Activated CD8-positive, alpha-beta T cell treated with anti-CD3 and anti-CD28 coated beads, Interleukin-2, amount 10 ng/mL, durations not matched to agents 7 days and 5 days (primary cell): ENCODE measurements around the gene MTMR12. TPM values are rescaled to one million over a fixed set of nuclear protein-coding genes. Genes with fewer than 3 reads are reported as not detected.
A peak's percentile ranks its signal among the peaks of the same experiment; 100 is the strongest.

Source experiments
- ATAC-seq: fragments of 150-1000 bp; cut with Tn5 transposase; one replicate; pipeline ENCODE4 v1.10.0; 2021; ENCODE audit warnings: moderate library complexity
- CTCF ChIA-PET: fragments of 350-600 bp; sonication (Branson Sonifier 250); formaldehyde crosslinking; loops from one replicate; lab custom pipeline; 2021; ENCODE audit warnings: antibody characterized with exemption; lab: Charles Lee
- POLR2A ChIA-PET: fragments of 350-600 bp; sonication (Branson Sonifier 250); formaldehyde crosslinking; loops from one replicate; lab custom pipeline; 2021; ENCODE audit warnings: antibody characterized with exemption; lab: Charles Lee
- DNase-seq: peaks from one replicate; pipeline ENCODE4 v3.0.0-alpha.2; 2020
- H3K27ac Mint-ChIP-seq: one replicate; pipeline ENCODE4 v1.8.0; 2021; ENCODE audit warnings: mild to moderate bottlenecking, mixed read lengths
- H3K27me3 Mint-ChIP-seq: one replicate; pipeline ENCODE4 v1.8.0; 2021; ENCODE audit warnings: low read depth, mixed read lengths
- H3K36me3 Mint-ChIP-seq: one replicate; pipeline ENCODE4 v1.8.0; 2021; ENCODE audit warnings: low read depth, mixed read lengths
- H3K4me1 Mint-ChIP-seq: one replicate; pipeline ENCODE4 v1.8.0; 2021; ENCODE audit warnings: low read depth, mixed read lengths
- H3K4me3 Mint-ChIP-seq: one replicate; pipeline ENCODE4 v1.8.0; 2021; ENCODE audit warnings: mild to moderate bottlenecking, mixed read lengths
- H3K9me3 Mint-ChIP-seq: one replicate; pipeline ENCODE4 v1.8.0; 2022; ENCODE audit warnings: mixed read lengths; ENCODE audit not compliant: insufficient read depth
- total RNA-seq, 2 experiments: library from RNA; stranded (reverse); gene quantifications; one replicate each; pipeline ENCODE4 v1.2.3, GENCODE V29; 2021

Gene MTMR12
- total RNA-seq, 2 experiments from 2014 or later, result 23.9 to 29.4 TPM

DNA sequence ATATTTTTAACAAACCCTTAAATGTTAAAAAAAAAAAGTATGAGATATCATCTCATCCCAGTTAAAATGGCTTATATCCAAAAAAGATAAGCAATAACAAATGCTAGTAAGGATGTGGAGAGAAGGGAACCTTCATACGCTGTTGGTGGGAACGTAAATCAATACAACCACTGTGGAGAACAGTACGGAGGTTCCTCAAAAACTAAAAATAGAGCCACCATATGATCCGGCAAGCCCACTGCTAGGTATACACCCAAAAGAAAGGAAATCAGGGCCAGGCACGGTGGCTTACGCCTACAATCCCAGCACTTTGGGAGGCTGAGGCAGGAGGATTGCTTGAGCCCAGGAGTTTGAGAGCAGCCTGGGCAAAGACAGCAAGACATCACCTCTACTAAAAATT, 3.0 kb downstream of the MTMR12 start:
- DNase-seq, result no peak
- H3K36me3 Mint-ChIP-seq, result peaks cover 18% of the 10 kb centered on the region
- ChIA-PET POLR2A (interaction anchor here (0.6 kb wide), 1 partner anchor 267 kb away, joined by 3 read pairs; no protein-coding TSS in a partner anchor), CTCF (interaction anchor here (0.9 kb wide), 1 partner anchor 78 kb away, joined by 3 read pairs; no protein-coding TSS in a partner anchor)
- no peaks in the 10 kb centered on the region for H3K9me3 Mint-ChIP-seq
- no peaks in the 10 kb centered on the region for H3K27me3 Mint-ChIP-seq
- H3K27ac Mint-ChIP-seq, result no peak overlapping the region
- ATAC-seq, result no peak
- peaks cover 33% of the 10 kb centered on the region for H3K4me1 Mint-ChIP-seq
- no peak overlapping the region for H3K4me3 Mint-ChIP-seq

- Mint-ChIP-seq H3K4me1 (peaks cover 38% of the 10 kb centered on the region), H3K4me3 (no peak overlapping the region), H3K36me3 (peaks cover 23% of the 10 kb centered on the region), H3K9me3 (no peaks in the 10 kb centered on the region), H3K27me3 (no peaks in the 10 kb centered on the region), H3K27ac (no peak overlapping the region)
- no peak for DNase-seq
- POLR2A ChIA-PET, result interaction anchor here (0.6 kb wide), 1 partner anchor 268 kb away, joined by 3 read pairs; no protein-coding TSS in a partner anchor
- CTCF ChIA-PET, result interaction anchor here (0.9 to 1.8 kb wide), 2 partner anchors 11 to 77 kb away, joined by 3 to 4 read pairs; no protein-coding TSS in a partner anchor
- no peak for ATAC-seq
Measured at GRCh38 chr5:32308946-32309345, 3.8 kb downstream of the MTMR12 start.

- Mint-ChIP-seq H3K27me3 (no peaks in the 10 kb centered on the region), H3K4me3 (no peak overlapping the region), H3K27ac (no peak overlapping the region), H3K9me3 (no peaks in the 10 kb centered on the region), H3K4me1 (peaks cover 38% of the 10 kb centered on the region), H3K36me3 (peaks cover 23% of the 10 kb centered on the region)
- DNase-seq, result no peak
- ChIA-PET CTCF (interaction anchor here (1.1 to 1.8 kb wide), 2 partner anchors 10 to 74 kb away, joined by 3 to 4 read pairs; no protein-coding TSS in a partner anchor), POLR2A (interaction anchor here (1.8 kb wide), 1 partner anchor 37 kb away, joined by 5 read pairs; no protein-coding TSS in a partner anchor)
- ATAC-seq, result no peak
Measured at GRCh38 chr5:32307769-32308194, 5.0 kb downstream of the MTMR12 start.

GRCh38 chr5:32304622-32305021, 8.1 kb downstream of the MTMR12 start:
- no peak overlapping the region for H3K4me3 Mint-ChIP-seq
- POLR2A ChIA-PET, result no interaction called here
- peaks cover 28% of the 10 kb centered on the region for H3K4me1 Mint-ChIP-seq
- H3K27ac Mint-ChIP-seq, result no peak overlapping the region
- H3K36me3 Mint-ChIP-seq, result peaks cover 22% of the 10 kb centered on the region
- no peaks in the 10 kb centered on the region for H3K27me3 Mint-ChIP-seq
- ATAC-seq (peak; percentile 39), DNase-seq (no peak)
- CTCF ChIA-PET, result interaction anchor here (1.0 to 1.4 kb wide), 2 partner anchors 25 to 72 kb away, joined by 5 to 7 read pairs; no protein-coding TSS in a partner anchor
- H3K9me3 Mint-ChIP-seq, result no peaks in the 10 kb centered on the region

DNA sequence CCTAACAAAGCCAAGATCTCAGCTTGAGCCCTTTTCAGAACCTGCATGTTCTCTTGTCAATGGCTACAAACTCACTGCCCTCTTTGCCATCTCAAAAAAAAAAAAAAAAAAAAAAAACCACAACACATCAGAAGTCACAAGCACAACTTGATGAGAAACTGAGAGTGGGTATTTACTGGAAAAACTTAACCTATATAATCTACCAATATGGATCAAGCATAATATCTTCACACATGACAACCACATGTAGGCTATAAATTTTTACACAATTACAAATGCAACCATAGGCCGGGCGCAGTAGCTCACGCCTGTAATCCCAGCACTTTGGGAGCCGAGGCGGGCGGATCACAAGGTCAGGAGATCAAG, 9.0 kb downstream of the MTMR12 start:
- no peak for ATAC-seq
- H3K27ac Mint-ChIP-seq, result no peak overlapping the region

GRCh38 chr5:32302835-32303754, 9.6 kb downstream of the MTMR12 start:
- ATAC-seq, result no peak
- Mint-ChIP-seq H3K9me3 (no peaks in the 10 kb centered on the region), H3K4me3 (no peak overlapping the region), H3K36me3 (peaks cover 18% of the 10 kb centered on the region), H3K27me3 (no peaks in the 10 kb centered on the region), H3K27ac (no peak overlapping the region), H3K4me1 (peaks cover 31% of the 10 kb centered on the region)
- CTCF ChIA-PET, result no interaction called here
- DNase-seq, result no peak
- POLR2A ChIA-PET, result no interaction called here

More for the DNA sequence above, 9.0 kb downstream of the MTMR12 start:
- Mint-ChIP-seq H3K4me1 (peaks cover 27% of the 10 kb centered on the region), H3K9me3 (no peaks in the 10 kb centered on the region), H3K4me3 (no peak overlapping the region), H3K36me3 (peaks cover 16% of the 10 kb centered on the region), H3K27me3 (no peaks in the 10 kb centered on the region)
- DNase-seq, result no peak
- ChIA-PET POLR2A (no interaction called here), CTCF (interaction anchor here (1.4 kb wide), 1 partner anchor 26 kb away, joined by 5 read pairs; no protein-coding TSS in a partner anchor)

DNA sequence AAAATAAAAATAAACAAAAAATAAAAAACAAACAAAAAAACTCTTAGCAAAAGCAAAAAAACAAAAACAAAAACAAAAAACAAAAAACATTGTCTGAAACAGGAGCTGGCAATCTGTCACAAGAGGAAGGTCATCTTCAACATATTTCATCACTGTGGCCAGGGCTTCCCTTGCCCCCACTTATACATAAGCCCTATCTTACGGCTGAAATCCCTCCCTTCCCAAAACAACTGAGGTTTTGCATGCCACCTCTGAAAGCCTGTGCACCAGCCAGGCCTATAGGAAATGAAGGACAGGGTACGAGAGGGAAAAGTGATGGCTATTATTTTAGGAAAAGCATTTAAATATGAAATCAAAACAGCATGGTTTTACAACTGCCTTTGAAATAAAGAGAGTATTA, 10.8 kb downstream of the MTMR12 start:
- Mint-ChIP-seq H3K36me3 (peaks cover 24% of the 10 kb centered on the region), H3K4me3 (no peak overlapping the region), H3K27ac (no peak overlapping the region), H3K27me3 (no peaks in the 10 kb centered on the region), H3K4me1 (peaks cover 42% of the 10 kb centered on the region), H3K9me3 (no peaks in the 10 kb centered on the region)
- CTCF ChIA-PET, result no interaction called here
- DNase-seq, result no peak
- no peak for ATAC-seq
- POLR2A ChIA-PET, result no interaction called here

DNA sequence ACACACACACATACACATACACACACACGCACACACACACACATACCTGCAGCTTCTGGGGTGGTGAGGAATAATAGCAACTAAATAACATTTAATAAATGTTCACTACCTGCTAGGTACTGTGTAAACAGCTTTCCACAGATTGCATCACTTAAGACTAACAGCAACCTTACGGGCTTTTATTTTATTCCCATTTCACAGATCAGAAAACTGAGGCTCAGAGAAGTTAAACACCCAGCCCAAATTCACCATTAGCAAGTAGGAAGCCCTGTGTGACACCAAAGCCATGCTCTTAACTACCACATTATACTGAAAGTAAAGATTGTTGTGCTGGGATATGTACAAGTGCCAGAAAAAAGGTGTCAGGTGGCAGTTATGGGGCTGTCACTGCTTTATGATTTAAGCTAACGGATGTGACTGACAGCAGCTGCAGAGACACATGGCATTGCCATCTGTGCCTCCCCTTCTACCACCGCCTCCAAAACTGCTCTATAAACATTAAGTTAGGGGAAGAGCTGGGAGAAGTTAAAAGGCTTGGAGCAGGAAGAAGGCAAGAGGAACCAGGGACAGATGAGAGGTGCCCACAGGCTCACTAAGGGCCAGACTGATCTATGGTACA, 13.6 kb downstream of the MTMR12 start:
- Mint-ChIP-seq H3K4me1 (peaks cover 31% of the 10 kb centered on the region), H3K27me3 (no peaks in the 10 kb centered on the region), H3K4me3 (no peak overlapping the region), H3K9me3 (no peaks in the 10 kb centered on the region), H3K36me3 (peaks cover 26% of the 10 kb centered on the region), H3K27ac (no peak overlapping the region)
- DNase-seq, result no peak
- CTCF ChIA-PET, result interaction anchor here (2.2 kb wide), 2 partner anchors 15 to 67 kb away, joined by 5 to 6 read pairs; no protein-coding TSS in a partner anchor
- POLR2A ChIA-PET, result no interaction called here
- ATAC-seq, result no peak

DNA sequence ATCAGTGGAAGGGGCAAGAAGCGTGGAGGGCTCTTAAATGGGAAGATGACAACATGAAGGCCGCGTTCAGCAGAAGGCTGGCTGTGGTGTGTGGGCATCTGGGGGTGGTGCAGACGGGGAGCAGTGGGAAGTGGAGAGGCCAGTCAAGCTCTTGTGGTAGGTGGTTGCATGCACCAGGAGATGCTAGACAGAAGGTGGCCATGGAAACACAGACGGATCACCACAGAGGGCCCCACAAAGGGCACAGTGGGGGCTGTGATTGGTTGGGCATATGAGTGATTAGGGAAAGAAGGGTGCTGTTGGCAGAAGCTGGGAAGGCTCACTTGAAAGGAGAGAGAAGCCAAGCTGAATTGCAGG, 14.7 kb downstream of the MTMR12 start:
- ChIA-PET POLR2A (interaction anchor here (0.7 kb wide), 1 partner anchor 15 kb away, joined by 3 read pairs; the partner anchor contains the start of gene MTMR12), CTCF (interaction anchor here (0.9 to 2.2 kb wide), 5 partner anchors 9 to 66 kb away, joined by 3 to 6 read pairs (median 4); no protein-coding TSS in a partner anchor)
- H3K27ac Mint-ChIP-seq, result peak overlapping the region; percentile 3
- peak; percentile 73 for ATAC-seq
- peaks cover 34% of the 10 kb centered on the region for H3K36me3 Mint-ChIP-seq
- peak; percentile 31 for DNase-seq
- no peaks in the 10 kb centered on the region for H3K9me3 Mint-ChIP-seq
- H3K27me3 Mint-ChIP-seq, result no peaks in the 10 kb centered on the region
- H3K4me3 Mint-ChIP-seq, result no peak overlapping the region
- H3K4me1 Mint-ChIP-seq, result peaks cover 31% of the 10 kb centered on the region

DNA sequence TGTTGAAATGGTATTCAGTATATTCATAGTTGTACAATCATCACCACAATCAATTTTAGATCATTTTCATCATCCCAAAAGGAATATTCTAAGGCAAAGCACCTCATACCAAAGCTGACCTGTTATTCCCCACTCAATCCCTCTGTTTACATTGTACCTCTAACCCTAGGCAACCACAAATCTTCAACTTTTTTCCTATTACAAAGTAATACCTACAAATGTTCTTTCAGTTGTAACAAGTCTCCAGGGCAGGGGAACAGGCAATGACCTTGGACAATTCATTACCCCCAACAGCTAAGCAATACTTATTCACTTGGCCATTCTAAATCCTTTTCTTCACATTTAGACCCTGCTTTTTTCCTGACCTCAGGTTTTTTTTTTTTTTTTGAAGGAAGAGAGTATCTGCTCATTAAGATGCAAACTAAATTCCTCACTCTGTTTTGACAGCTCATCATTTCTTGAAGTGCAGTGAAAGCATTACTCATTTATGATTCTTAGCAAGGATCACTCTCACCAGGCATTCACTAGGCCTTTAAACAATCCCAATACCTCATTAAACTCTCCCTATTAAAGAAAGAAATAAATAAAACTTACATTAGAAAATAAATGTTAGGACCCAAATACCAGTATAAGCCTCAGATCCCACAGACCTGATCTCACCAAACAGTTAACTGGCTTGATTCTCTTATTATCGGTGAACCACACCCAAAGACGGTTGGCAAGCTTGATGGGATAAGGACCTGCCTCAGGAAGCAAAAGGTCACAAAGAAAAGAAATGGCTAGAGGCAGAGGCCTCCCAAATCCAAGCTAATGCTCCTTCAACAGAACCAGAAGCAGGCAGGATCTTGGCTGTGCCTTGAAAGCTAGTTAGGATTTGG, 15.3 kb downstream of the MTMR12 start:
- ChIA-PET POLR2A (interaction anchor here (0.6 to 0.7 kb wide), 2 partner anchors 15 to 229 kb away, joined by 3 to 5 read pairs; partner anchors contain the start of gene MTMR12), CTCF (interaction anchor here (0.9 to 2.2 kb wide), 5 partner anchors 9 to 65 kb away, joined by 3 to 6 read pairs (median 4); no protein-coding TSS in a partner anchor)
- Mint-ChIP-seq H3K4me3 (no peak overlapping the region), H3K27me3 (no peaks in the 10 kb centered on the region), H3K27ac (peak overlapping the region; percentile 37), H3K36me3 (peaks cover 40% of the 10 kb centered on the region), H3K9me3 (no peaks in the 10 kb centered on the region), H3K4me1 (peaks cover 31% of the 10 kb centered on the region)
- ATAC-seq, result no peak
- DNase-seq, result no peak
